Measurements from ENCODE around the gene PRMT1.

DNA sequence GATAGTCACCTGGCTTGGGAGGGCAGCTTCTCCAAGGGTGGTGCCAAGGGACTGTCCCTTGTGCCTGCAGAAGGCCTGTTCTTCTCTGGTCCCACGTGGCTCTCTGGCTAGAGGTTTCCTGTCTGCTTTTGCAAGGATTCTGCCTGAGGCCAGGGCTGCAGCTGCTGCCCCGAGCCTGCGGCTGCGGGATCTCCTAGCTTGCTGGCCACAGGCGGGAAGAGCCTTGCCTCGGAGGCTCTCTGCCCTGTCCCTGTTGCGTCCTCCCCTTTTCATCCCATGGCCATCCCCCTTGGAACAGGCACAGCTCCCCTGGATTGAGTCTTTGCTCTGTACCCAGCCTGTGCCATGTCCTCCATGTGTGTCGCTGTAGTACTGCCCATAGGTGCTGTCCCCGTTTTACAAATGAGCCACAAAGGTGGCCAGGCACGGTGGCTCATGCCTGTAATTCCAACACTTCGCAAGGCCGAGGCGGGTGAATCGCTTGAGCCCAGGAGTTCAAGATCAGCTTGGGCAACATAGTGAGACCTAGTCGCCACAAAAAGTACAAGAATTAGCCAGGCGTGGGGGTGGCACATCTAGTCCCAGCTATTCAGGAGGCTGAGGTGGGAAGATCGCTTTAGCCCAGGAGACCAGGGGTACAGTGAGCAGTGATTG lies 20.5 kb upstream of the PRMT1 start:
- TF ChIP-seq, protein P1, sequence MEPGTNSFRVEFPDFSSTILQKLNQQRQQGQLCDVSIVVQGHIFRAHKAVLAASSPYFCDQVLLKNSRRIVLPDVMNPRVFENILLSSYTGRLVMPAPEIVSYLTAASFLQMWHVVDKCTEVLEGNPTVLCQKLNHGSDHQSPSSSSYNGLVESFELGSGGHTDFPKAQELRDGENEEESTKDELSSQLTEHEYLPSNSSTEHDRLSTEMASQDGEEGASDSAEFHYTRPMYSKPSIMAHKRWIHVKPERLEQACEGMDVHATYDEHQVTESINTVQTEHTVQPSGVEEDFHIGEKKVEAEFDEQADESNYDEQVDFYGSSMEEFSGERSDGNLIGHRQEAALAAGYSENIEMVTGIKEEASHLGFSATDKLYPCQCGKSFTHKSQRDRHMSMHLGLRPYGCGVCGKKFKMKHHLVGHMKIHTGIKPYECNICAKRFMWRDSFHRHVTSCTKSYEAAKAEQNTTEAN (CRISPR knock-in tag; conservative IDR thresholded peaks at IDR 0.05) = no peak
- no peak for TF ChIP-seq POLR2A (IDR thresholded peaks at IDR 0.05; ENCODE audit: insufficient read depth in 1 of 2, low read depth in 2 of 2, low read length in 2 of 2)
- TF ChIP-seq CEBPB (IDR thresholded peaks at IDR 0.05; ENCODE audit: borderline replicate concordance, low read depth, low read length) = no peak
- no peak for TF ChIP-seq ZNF432 (CRISPR knock-in tag; IDR thresholded peaks at IDR 0.05; ENCODE audit: borderline replicate concordance)
- no peak for TF ChIP-seq ZNF788 (CRISPR knock-in tag; IDR thresholded peaks at IDR 0.05; ENCODE audit: borderline replicate concordance)
- TF ChIP-seq, protein P2, sequence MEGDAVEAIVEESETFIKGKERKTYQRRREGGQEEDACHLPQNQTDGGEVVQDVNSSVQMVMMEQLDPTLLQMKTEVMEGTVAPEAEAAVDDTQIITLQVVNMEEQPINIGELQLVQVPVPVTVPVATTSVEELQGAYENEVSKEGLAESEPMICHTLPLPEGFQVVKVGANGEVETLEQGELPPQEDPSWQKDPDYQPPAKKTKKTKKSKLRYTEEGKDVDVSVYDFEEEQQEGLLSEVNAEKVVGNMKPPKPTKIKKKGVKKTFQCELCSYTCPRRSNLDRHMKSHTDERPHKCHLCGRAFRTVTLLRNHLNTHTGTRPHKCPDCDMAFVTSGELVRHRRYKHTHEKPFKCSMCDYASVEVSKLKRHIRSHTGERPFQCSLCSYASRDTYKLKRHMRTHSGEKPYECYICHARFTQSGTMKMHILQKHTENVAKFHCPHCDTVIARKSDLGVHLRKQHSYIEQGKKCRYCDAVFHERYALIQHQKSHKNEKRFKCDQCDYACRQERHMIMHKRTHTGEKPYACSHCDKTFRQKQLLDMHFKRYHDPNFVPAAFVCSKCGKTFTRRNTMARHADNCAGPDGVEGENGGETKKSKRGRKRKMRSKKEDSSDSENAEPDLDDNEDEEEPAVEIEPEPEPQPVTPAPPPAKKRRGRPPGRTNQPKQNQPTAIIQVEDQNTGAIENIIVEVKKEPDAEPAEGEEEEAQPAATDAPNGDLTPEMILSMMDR (CRISPR knock-in tag; IDR thresholded peaks at IDR 0.05) = no peak
- TF ChIP-seq EHMT2 (IDR thresholded peaks at IDR 0.05; ENCODE audit: borderline replicate concordance, low read depth, low read length) = no peak

Data from HepG2 (cell line).